ENCODE results near the gene WNK4.
"Not testable (repeated sequence)": the region's sequence is repeated elsewhere in the genome, so short reads cannot be mapped to it uniquely, and the experiment has no call there.

The WNK4 gene

DNA sequence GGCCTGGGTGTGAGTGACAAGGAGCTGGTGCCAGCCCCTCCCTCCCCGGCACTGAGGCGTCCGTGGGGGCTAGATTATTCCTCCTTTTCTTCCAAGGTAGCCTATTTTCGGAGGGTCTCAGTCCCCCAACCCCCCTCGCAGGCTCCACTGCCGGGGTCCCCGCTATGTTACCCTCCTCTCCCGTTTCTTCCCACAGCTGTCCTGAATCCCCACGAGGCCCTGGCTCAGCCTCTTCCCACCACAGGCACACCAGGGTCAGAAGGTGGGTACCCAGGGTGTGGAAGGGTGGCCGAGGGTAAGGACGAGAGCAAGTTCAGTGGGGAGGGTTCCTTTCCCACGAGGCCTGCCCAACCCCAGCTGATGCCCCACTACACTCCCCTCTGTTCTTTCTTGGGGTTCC, 18.8 kb upstream of the WNK4 start:
- DNase-seq (ENCODE audit: low spot score) = no peak
- TF ChIP-seq, protein P1, sequence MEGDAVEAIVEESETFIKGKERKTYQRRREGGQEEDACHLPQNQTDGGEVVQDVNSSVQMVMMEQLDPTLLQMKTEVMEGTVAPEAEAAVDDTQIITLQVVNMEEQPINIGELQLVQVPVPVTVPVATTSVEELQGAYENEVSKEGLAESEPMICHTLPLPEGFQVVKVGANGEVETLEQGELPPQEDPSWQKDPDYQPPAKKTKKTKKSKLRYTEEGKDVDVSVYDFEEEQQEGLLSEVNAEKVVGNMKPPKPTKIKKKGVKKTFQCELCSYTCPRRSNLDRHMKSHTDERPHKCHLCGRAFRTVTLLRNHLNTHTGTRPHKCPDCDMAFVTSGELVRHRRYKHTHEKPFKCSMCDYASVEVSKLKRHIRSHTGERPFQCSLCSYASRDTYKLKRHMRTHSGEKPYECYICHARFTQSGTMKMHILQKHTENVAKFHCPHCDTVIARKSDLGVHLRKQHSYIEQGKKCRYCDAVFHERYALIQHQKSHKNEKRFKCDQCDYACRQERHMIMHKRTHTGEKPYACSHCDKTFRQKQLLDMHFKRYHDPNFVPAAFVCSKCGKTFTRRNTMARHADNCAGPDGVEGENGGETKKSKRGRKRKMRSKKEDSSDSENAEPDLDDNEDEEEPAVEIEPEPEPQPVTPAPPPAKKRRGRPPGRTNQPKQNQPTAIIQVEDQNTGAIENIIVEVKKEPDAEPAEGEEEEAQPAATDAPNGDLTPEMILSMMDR (IDR thresholded peaks at IDR 0.05; ENCODE audit: poor library complexity, severe bottlenecking) = no peak
- Histone ChIP-seq H3K27ac (ENCODE audit: poor library complexity, severe bottlenecking) (no peak overlapping the region), H3K4me3 (ENCODE audit: severe bottlenecking) (peak overlapping the region; percentile 27), H3K36me3 (ENCODE audit: low read depth) (no peaks in the 10 kb centered on the region), H3K9me3 (ENCODE audit: severe bottlenecking) (no peaks in the 10 kb centered on the region), H3K27me3 (ENCODE audit: insufficient read depth, poor library complexity, severe bottlenecking) (peaks cover 8% of the 10 kb centered on the region), H3K4me1 (ENCODE audit: insufficient read depth, poor library complexity, severe bottlenecking) (no peaks in the 10 kb centered on the region)
- ATAC-seq (ENCODE audit: low read depth) = no peak

DNA sequence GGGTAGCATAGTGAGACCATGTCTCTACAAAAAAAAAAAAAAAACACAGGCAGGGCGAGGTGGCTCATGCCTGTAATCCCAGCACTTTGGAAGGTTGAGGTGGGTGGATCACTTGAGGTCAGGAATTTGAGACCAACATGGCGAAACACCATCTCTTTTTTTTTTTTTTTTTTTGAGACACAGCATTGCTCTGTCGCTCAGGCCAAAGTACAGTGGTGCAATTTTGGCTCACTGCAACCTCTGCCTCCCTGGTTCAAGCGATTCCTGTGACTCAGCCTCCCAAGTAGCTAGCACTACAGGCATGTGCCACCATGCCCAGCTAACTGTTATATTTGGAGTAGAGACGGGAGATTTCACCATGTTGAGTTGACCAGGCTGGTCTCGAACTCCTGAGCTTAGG, 14.3 kb upstream of the WNK4 start:
- DNase-seq (ENCODE audit: low spot score) = no peak
- no peaks in the 10 kb centered on the region for H3K4me1 ChIP-seq (ENCODE audit: insufficient read depth, poor library complexity, severe bottlenecking)
- H3K9me3 ChIP-seq (ENCODE audit: severe bottlenecking) = no peaks in the 10 kb centered on the region
- no peak overlapping the region for H3K4me3 ChIP-seq (ENCODE audit: severe bottlenecking)
- ATAC-seq (ENCODE audit: low read depth) = no peak
- TF ChIP-seq, protein P1 (IDR thresholded peaks at IDR 0.05; ENCODE audit: poor library complexity, severe bottlenecking) = no peak
- H3K27me3 ChIP-seq (ENCODE audit: insufficient read depth, poor library complexity, severe bottlenecking) = no peaks in the 10 kb centered on the region
- no peak overlapping the region for H3K27ac ChIP-seq (ENCODE audit: poor library complexity, severe bottlenecking)
- no peaks in the 10 kb centered on the region for H3K36me3 ChIP-seq (ENCODE audit: low read depth)

DNA sequence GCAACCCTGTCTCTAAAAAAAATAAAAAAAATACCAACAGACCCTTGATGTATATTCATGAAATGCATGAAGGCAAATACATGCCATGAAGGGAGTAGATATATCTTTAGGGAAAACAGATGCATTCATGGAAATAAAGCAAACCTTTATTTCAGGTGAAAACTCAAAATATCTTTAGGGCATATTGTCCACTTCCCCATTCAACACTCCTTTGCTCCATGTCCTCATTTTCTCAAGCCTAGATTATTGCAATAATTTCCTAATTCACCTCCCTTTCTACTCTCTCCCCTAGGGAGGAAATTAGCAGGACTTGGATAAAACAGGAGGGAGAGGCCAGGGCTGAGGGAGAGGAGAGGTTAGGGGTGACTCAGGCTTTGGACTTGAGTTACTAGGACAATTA, 12.9 kb upstream of the WNK4 start:
- no peaks in the 10 kb centered on the region for H3K4me1 ChIP-seq (ENCODE audit: insufficient read depth, poor library complexity, severe bottlenecking)
- H3K4me3 ChIP-seq (ENCODE audit: severe bottlenecking) = no peak overlapping the region
- no peaks in the 10 kb centered on the region for H3K27me3 ChIP-seq (ENCODE audit: insufficient read depth, poor library complexity, severe bottlenecking)
- ATAC-seq (ENCODE audit: low read depth) = no peak
- no peak overlapping the region for H3K27ac ChIP-seq (ENCODE audit: poor library complexity, severe bottlenecking)
- TF ChIP-seq, protein P1 (IDR thresholded peaks at IDR 0.05; ENCODE audit: poor library complexity, severe bottlenecking) = no peak
- DNase-seq (ENCODE audit: low spot score) = no peak
- H3K9me3 ChIP-seq (ENCODE audit: severe bottlenecking) = no peaks in the 10 kb centered on the region
- H3K36me3 ChIP-seq (ENCODE audit: low read depth) = no peaks in the 10 kb centered on the region

DNA sequence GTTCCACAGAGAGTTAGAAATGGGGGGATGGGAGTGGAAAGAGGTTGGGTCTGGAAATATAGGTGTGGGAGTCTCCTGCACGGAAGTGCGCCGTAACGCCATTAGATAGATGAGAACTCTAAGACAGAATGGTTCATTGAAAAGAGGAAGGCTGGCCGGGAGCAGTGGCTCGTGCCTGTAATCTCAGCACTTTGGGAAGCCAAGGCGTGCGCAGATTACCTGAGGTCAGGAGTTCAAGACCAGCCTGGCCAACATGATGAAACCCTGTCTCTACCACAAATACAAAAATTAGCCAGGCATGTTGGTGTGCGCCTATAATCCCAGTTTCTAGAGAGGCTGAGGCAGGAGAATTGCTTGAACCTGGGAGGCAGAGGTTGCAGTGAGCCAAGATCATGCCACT, 12.4 kb upstream of the WNK4 start:
- not testable (repeated sequence) for DNase-seq (ENCODE audit: low spot score); H3K4me3 ChIP-seq (ENCODE audit: severe bottlenecking); H3K36me3 ChIP-seq (ENCODE audit: low read depth); H3K27me3 ChIP-seq (ENCODE audit: insufficient read depth, poor library complexity, severe bottlenecking); H3K4me1 ChIP-seq (ENCODE audit: insufficient read depth, poor library complexity, severe bottlenecking); H3K9me3 ChIP-seq (ENCODE audit: severe bottlenecking); ATAC-seq (ENCODE audit: low read depth); H3K27ac ChIP-seq (ENCODE audit: poor library complexity, severe bottlenecking)

DNA sequence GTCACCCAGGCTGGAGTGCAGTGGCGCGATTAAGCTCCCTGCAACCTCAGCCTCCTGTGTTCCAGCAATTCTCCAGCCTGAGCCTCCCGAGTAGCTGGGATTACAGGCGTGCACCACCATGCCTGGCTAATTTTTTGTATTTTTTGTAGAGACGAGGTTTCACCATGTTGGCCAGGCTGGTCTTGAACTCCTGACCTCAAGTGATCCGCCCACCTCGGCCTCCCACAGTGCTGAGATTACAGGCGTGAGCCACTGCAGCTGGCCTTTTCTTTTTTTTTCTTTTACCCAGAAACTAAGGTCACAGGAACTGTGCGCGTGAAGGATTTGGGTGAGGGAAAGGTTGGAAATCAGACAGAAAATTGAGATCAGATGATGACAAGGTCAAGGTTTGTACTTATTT, 10.4 kb upstream of the WNK4 start:
- H3K27ac ChIP-seq (ENCODE audit: poor library complexity, severe bottlenecking); H3K9me3 ChIP-seq (ENCODE audit: severe bottlenecking); ATAC-seq (ENCODE audit: low read depth); H3K4me3 ChIP-seq (ENCODE audit: severe bottlenecking); H3K36me3 ChIP-seq (ENCODE audit: low read depth); DNase-seq (ENCODE audit: low spot score); H3K27me3 ChIP-seq (ENCODE audit: insufficient read depth, poor library complexity, severe bottlenecking); H3K4me1 ChIP-seq (ENCODE audit: insufficient read depth, poor library complexity, severe bottlenecking): not testable (repeated sequence)

DNA sequence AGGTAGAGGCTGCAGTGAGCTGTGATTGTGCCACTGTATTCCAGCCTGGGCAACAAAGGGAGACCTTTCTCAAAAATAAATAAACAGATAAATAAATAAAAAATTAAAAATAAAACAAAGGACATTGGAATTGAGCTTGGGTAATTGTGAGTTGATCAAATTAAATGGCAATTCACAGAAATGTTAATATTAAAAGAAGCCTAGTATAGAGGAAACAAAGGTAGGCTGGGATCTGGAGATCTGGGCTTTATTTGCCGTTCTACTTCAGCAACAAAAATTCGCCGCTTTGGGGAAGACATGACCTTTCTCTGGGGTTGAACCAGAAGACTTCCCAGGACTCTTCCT, 7.5 kb upstream of the WNK4 start:
- H3K9me3 ChIP-seq (ENCODE audit: severe bottlenecking) = no peaks in the 10 kb centered on the region
- DNase-seq (ENCODE audit: low spot score) = no peak
- H3K4me1 ChIP-seq (ENCODE audit: insufficient read depth, poor library complexity, severe bottlenecking) = peaks cover 9% of the 10 kb centered on the region
- peaks cover 38% of the 10 kb centered on the region for H3K36me3 ChIP-seq (ENCODE audit: low read depth)
- ATAC-seq (ENCODE audit: low read depth) = no peak
- TF ChIP-seq, protein P1 (IDR thresholded peaks at IDR 0.05; ENCODE audit: poor library complexity, severe bottlenecking) = no peak
- peak overlapping the region; percentile 87 for H3K27ac ChIP-seq (ENCODE audit: poor library complexity, severe bottlenecking)
- H3K27me3 ChIP-seq (ENCODE audit: insufficient read depth, poor library complexity, severe bottlenecking) = no peaks in the 10 kb centered on the region
- peak overlapping the region; percentile 82 for H3K4me3 ChIP-seq (ENCODE audit: severe bottlenecking)

All from RWPE2 (cell line).